Measurements from ENCODE around the gene IFI30. TPM values are rescaled to one million over a fixed set of nuclear protein-coding genes. Genes with fewer than 3 reads are reported as not detected.
A peak's percentile ranks its signal among the peaks of the same experiment; 100 is the strongest.
"Not testable (repeated sequence)": the region's sequence is repeated elsewhere in the genome, so short reads cannot be mapped to it uniquely, and the experiment has no call there.

The IFI30 gene
- total RNA-seq, 1 experiment from 2014 or later = 53.4 TPM

DNA sequence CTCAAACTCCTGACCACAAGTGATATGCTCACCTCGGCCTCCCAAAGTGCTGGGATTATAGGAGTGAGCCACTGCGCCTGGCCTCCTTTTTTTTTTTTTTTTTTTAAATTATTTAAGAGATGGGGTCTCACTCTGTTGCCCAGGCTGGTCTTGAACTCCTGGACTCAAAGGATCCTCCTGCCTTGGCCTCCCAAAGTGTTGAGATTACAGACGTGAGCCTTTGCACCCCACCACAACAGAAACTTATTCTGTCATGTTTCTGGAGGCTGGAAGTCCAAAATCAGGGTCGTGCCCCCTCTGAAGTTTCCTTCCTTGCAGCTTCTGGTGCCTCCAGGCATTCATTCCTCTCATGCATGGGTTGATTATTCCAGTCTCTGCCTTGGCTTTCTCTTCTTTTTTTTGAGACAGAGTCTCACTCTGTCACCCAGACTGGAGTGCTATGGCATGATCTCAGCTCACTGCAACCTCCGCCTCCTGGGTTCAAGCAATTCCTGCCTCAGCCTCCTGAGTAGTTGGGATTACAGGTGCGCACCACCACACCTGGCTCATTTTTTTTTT, 14.5 kb upstream of the IFI30 start:
- H3K4me3 ChIP-seq (ENCODE audit: insufficient read depth, low read depth, low read length); DNase-seq; H3K27me3 ChIP-seq (ENCODE audit: control insufficient read depth, insufficient read depth, low read length): not testable (repeated sequence)
- H3K36me3 ChIP-seq (replicated peaks; ENCODE audit: control insufficient read depth, insufficient read depth, low read length) = peaks cover 13% of the 10 kb centered on the region

GRCh38 chr19:18159810-18160209, 13.8 kb upstream of the IFI30 start:
- Histone ChIP-seq H3K4me3 (ENCODE audit: insufficient read depth, low read depth, low read length) (no peak overlapping the region), H3K36me3 (replicated peaks; ENCODE audit: control insufficient read depth, insufficient read depth, low read length) (peaks cover 13% of the 10 kb centered on the region), H3K27me3 (ENCODE audit: control insufficient read depth, insufficient read depth, low read length) (no peaks in the 10 kb centered on the region)
- DNase-seq = no peak

DNA sequence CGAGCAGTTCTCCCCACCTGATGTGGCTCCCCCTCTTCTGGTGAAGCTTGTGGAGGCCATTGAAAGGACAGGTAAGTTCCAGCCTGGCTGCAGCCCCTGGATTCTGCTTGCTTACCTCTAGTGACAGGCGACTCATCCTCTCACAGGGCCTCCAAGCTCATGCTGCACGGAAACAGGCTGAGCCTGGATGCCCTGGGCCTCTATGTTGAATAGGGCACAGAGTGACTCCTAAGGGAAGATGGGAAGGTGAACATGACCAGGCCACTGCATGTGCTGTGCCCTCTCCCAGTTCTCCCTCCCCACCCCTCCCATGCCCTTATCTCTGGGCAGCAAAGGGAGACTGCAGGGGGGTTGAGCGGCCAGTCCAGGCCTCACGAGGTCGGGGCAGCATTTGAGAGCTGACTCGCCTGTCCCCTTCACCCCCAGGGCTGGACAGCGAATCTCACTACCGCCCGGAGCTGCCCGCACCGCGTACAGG, 13.1 kb upstream of the IFI30 start:
- Histone ChIP-seq H3K27me3 (ENCODE audit: control insufficient read depth, insufficient read depth, low read length) (no peaks in the 10 kb centered on the region), H3K4me3 (ENCODE audit: insufficient read depth, low read depth, low read length) (no peak overlapping the region), H3K36me3 (replicated peaks; ENCODE audit: control insufficient read depth, insufficient read depth, low read length) (peaks cover 13% of the 10 kb centered on the region)
- no peak for DNase-seq

GRCh38 chr19:18160971-18161635, 12.5 kb upstream of the IFI30 start:
- no peaks in the 10 kb centered on the region for H3K27me3 ChIP-seq (ENCODE audit: control insufficient read depth, insufficient read depth, low read length)
- peak overlapping the region; percentile 21 for H3K4me3 ChIP-seq (ENCODE audit: insufficient read depth, low read depth, low read length)
- peak; percentile 100 for DNase-seq
- peaks cover 16% of the 10 kb centered on the region for H3K36me3 ChIP-seq (replicated peaks; ENCODE audit: control insufficient read depth, insufficient read depth, low read length)

- peaks cover 14% of the 10 kb centered on the region for H3K36me3 ChIP-seq (replicated peaks; ENCODE audit: control insufficient read depth, insufficient read depth, low read length)
- H3K4me3 ChIP-seq (ENCODE audit: insufficient read depth, low read depth, low read length) = no peak overlapping the region
- no peak for DNase-seq
- no peaks in the 10 kb centered on the region for H3K27me3 ChIP-seq (ENCODE audit: control insufficient read depth, insufficient read depth, low read length)
Measured at GRCh38 chr19:18161636-18162002, 12.0 kb upstream of the IFI30 start.

DNA sequence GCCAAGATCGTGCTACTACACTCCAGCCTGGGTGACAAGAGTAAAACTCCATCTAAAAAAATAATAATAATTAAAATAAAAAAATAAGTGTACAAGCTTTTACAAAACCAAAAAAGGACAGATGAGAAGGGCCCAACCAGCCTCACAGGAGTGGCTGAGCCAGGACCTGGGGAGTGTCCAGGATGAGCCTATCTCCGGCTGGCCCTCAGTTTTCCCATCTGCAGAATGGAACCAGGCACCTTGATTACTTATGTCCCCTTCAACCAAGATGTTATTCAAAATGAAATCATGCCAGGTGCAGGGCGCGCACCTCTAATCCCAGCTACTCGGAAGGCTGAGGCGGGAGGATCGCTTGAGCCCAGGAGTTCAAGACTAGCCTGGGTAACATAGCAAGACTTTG, 9.5 kb upstream of the IFI30 start:
- no peaks in the 10 kb centered on the region for H3K27me3 ChIP-seq (ENCODE audit: control insufficient read depth, insufficient read depth, low read length)
- peak; percentile 6 for DNase-seq
- H3K36me3 ChIP-seq (replicated peaks; ENCODE audit: control insufficient read depth, insufficient read depth, low read length) = peaks cover 16% of the 10 kb centered on the region
- no peak overlapping the region for H3K4me3 ChIP-seq (ENCODE audit: insufficient read depth, low read depth, low read length)

GRCh38 chr19:18165794-18166544, 7.6 kb upstream of the IFI30 start:
- peaks cover 16% of the 10 kb centered on the region for H3K36me3 ChIP-seq (replicated peaks; ENCODE audit: control insufficient read depth, insufficient read depth, low read length)
- peak; percentile 25 for DNase-seq
- H3K4me3 ChIP-seq (ENCODE audit: insufficient read depth, low read depth, low read length) = no peak overlapping the region
- H3K27me3 ChIP-seq (ENCODE audit: control insufficient read depth, insufficient read depth, low read length) = no peaks in the 10 kb centered on the region

GRCh38 chr19:18167011-18167410, 6.6 kb upstream of the IFI30 start:
- no peak overlapping the region for H3K4me3 ChIP-seq (ENCODE audit: insufficient read depth, low read depth, low read length)
- peak; percentile 39 for DNase-seq
- peaks cover 16% of the 10 kb centered on the region for H3K36me3 ChIP-seq (replicated peaks; ENCODE audit: control insufficient read depth, insufficient read depth, low read length)
- no peaks in the 10 kb centered on the region for H3K27me3 ChIP-seq (ENCODE audit: control insufficient read depth, insufficient read depth, low read length)

DNA sequence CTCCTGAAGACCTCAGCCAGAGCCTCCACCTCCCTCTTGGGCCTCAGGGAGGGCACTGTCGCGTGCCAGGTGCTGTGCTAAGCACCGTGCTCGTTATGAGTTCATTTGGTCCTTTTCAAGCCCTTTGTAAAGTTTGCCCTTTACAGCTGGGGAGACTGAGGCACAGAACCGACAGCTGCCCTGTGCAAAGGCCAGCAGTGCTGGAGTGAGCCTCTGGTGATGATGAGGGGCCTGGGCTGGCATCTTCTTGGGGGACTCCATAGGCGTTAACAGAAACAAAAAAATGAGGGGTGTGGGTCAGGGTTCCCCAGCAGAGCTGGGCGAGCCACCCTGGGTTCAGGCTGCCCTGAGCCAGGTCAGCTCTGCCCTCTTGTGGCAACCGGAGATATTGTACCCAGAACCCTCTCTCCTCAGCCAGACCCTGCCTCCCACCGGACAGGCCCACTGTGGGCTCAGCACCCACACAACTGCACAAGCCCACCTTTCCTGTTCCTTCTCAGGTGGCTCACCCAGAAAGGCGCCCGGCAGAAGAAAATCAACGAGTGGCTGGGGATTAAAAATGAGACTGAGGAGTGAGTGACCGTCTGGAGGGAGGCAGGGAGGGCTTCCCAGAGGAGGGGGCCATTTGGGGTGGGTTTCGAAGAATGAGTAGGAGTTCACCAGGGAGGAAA, 5.5 kb upstream of the IFI30 start:
- no peak overlapping the region for H3K4me3 ChIP-seq (ENCODE audit: insufficient read depth, low read depth, low read length)
- peak; percentile 97 for DNase-seq

DNA sequence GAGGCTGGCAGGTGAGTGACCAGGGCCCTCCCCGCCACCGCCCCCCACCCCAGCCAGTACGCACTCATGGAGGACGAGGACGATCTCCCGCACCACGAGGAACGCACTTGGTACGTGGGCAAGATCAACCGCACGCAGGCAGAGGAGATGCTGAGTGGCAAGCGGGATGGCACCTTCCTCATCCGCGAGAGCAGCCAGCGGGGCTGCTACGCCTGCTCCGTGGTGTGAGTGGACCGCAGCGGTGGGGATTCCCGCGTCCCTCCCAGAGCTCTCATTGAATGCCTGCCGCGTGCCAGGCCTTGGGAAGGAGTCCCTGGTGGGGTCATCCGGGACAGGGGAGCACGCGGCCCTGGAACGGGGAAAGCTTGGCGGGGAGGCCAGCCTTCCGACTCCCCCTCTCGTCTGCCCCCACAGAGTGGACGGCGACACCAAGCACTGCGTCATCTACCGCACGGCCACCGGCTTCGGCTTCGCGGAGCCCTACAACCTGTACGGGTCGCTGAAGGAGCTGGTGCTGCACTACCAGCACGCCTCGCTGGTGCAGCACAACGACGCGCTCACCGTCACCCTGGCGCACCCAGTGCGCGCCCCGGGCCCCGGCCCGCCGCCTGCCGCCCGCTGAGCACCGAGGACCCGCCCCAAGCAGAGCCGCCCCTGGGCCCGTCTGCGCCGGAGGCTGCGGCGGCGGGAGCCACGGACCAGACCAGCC, 4.8 kb upstream of the IFI30 start:
- Histone ChIP-seq H3K36me3 (replicated peaks; ENCODE audit: control insufficient read depth, insufficient read depth, low read length) (peaks cover 6% of the 10 kb centered on the region), H3K27me3 (ENCODE audit: control insufficient read depth, insufficient read depth, low read length) (peaks cover 3% of the 10 kb centered on the region; the same call in 1 of the 2 replicates), H3K4me3 (ENCODE audit: insufficient read depth, low read depth, low read length) (no peak overlapping the region)
- peak; percentile 62 for DNase-seq

More for the DNA sequence above, 5.5 kb upstream of the IFI30 start:
- Histone ChIP-seq H3K36me3 (replicated peaks; ENCODE audit: control insufficient read depth, insufficient read depth, low read length) (peaks cover 10% of the 10 kb centered on the region), H3K27me3 (ENCODE audit: control insufficient read depth, insufficient read depth, low read length) (no peaks in the 10 kb centered on the region)

DNA sequence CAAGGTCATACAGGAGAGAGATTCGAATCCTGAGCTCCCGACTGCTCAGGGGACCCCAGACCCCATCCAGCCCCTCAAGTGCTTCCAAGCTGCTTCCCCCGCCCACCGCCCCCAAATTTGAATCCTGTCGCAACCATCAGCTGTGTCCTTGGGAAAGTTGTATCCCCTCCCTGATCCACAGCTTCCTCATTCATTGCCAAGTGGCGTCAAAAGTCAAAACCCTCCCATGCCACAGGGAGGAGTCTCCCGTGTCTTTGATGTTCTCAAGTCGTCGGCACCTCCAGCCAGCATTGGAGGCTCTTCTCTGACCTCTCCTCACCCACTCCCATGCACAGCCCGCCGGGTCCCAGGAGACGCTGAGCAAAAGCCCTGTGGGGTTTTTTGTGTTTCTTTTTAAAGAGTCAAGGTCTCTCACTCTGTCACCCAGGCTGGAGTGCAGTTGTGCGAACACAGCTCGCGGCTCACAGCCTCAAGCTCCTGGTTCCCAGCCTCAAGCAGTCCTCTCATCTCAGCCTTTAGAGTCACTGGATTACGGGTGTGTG, 2.8 kb upstream of the IFI30 start:
- Histone ChIP-seq H3K4me3 (ENCODE audit: insufficient read depth, low read depth, low read length) (no peak overlapping the region), H3K36me3 (replicated peaks; ENCODE audit: control insufficient read depth, insufficient read depth, low read length) (peaks cover 6% of the 10 kb centered on the region), H3K27me3 (ENCODE audit: control insufficient read depth, insufficient read depth, low read length) (peaks cover 16% of the 10 kb centered on the region)
- peak; percentile 49 for DNase-seq

DNA sequence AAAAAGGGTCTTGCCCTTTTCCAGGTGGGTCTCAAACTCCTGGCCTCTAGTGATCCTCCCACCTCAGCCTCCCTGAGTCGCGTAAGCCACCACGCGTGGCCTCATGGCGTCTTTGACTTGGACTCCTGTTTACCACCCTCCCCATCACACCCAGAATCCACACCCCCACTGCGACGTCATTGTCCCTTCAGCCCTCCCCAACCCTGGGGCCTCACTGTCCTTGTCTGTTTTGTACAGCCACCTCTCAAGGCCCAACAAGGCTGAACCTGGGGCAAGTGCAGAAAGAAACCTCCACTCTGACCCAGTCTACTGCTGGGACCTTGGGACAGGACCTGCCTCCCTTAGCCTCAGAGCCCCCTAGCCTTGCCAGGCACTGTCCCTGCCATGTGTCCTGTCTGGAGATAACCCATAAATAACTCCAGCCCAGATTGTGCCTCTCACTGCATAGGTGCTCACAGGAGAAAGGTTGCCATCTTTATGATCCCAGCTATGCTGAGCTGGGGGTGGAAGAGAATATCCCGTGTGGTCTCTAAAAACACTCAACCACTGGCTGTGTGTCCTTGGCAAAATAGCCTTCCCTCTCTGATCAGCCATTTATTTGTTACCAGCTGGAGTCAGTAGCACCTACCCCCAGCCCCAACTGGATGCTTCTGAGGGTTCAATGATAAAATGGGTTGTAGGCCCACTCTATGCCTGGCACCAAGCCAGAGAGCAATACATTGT, 1.8 kb upstream of the IFI30 start:
- H3K4me3 ChIP-seq (ENCODE audit: insufficient read depth, low read depth, low read length) = no peak overlapping the region
- DNase-seq = peak; percentile 24
- H3K36me3 ChIP-seq (replicated peaks; ENCODE audit: control insufficient read depth, insufficient read depth, low read length) = peaks cover 1% of the 10 kb centered on the region
- peaks cover 16% of the 10 kb centered on the region for H3K27me3 ChIP-seq (ENCODE audit: control insufficient read depth, insufficient read depth, low read length)

GRCh38 chr19:18172331-18173053, 1.1 kb upstream of the IFI30 start:
- H3K27me3 ChIP-seq (ENCODE audit: control insufficient read depth, insufficient read depth, low read length) = peaks cover 16% of the 10 kb centered on the region
- peak; percentile 39 for DNase-seq

More at GRCh38 chr19:18172331-18173053, 1.1 kb upstream of the IFI30 start:
- no peak overlapping the region for H3K4me3 ChIP-seq (ENCODE audit: insufficient read depth, low read depth, low read length)
- H3K36me3 ChIP-seq (replicated peaks; ENCODE audit: control insufficient read depth, insufficient read depth, low read length) = peaks cover 1% of the 10 kb centered on the region
